Stimulated activated CD8-positive, alpha-beta memory T cell treated with anti-CD3 and anti-CD28 coated beads, Interleukin-15, amount 100 ng/mL, for 24 hours (primary cell): ENCODE results near the gene TBX15.

Source experiments
- DNase-seq: peaks from one replicate; pipeline ENCODE4 v3.0.0-alpha.2; 2020; ENCODE audit warnings: low read depth

TBX15 gene

GRCh38 chr1:118890851-118891384 lies 97.2 kb downstream of the TBX15 start:
- DNase-seq = no peak

- DNase-seq = no peak
These were observed 103.2 kb downstream of the TBX15 start for GRCh38 chr1:118884946-118885345.

GRCh38 chr1:118881751-118882150 lies 106.4 kb downstream of the TBX15 start:
- DNase-seq = no peak

GRCh38 chr1:118878661-118879060 lies 109.5 kb downstream of the TBX15 start:
- no peak for DNase-seq

GRCh38 chr1:118877668-118878396 lies 110.3 kb downstream of the TBX15 start:
- no peak for DNase-seq

- DNase-seq = no peak
These were observed 116.5 kb downstream of the TBX15 start for GRCh38 chr1:118871582-118872171.

GRCh38 chr1:118868387-118868786 lies 119.8 kb downstream of the TBX15 start:
- DNase-seq = no peak

- no peak for DNase-seq
These were observed 121.8 kb downstream of the TBX15 start for GRCh38 chr1:118866330-118866729.

- no peak for DNase-seq
These were observed 124.5 kb downstream of the TBX15 start for GRCh38 chr1:118863688-118864087.

- DNase-seq = no peak
These were observed 125.4 kb downstream of the TBX15 start for GRCh38 chr1:118862755-118863154.

- no peak for DNase-seq
These were observed 126.9 kb downstream of the TBX15 start for GRCh38 chr1:118861216-118861615.

- no peak for DNase-seq
These were observed 128.1 kb downstream of the TBX15 start for GRCh38 chr1:118859999-118860398.

GRCh38 chr1:118846443-118846842 lies 141.7 kb downstream of the TBX15 start:
- DNase-seq = no peak

GRCh38 chr1:118842452-118843201 lies 145.5 kb downstream of the TBX15 start:
- no peak for DNase-seq

- DNase-seq = no peak
These were observed 146.6 kb downstream of the TBX15 start for GRCh38 chr1:118841521-118841920.
